ENCODE measurements around the gene CLEC4G.

CLEC4G gene

DNA sequence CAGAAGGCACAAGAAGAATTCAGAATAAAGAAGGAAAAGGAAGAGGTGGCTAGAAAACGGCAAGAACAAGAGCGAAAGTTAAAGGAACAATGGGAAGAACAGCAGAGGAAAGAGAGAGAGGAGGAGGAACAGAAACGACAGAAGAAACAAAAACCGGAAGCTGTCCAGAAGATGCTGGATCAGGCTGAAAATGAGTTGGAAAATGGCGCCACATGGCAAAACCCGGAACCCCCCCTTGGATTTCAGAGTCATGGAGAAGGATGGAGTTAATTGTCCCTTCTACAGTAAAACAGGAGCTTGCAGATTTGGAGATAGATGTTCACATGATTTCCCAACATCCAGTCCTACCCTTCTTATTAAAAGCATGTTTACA, 8.8 kb upstream of the CLEC4G start:
- no peak overlapping the region for H3K4me3 ChIP-seq (ENCODE audit: low read length)
- no peak for DNase-seq (ENCODE audit: low read depth)
- TF ChIP-seq, protein P1, sequence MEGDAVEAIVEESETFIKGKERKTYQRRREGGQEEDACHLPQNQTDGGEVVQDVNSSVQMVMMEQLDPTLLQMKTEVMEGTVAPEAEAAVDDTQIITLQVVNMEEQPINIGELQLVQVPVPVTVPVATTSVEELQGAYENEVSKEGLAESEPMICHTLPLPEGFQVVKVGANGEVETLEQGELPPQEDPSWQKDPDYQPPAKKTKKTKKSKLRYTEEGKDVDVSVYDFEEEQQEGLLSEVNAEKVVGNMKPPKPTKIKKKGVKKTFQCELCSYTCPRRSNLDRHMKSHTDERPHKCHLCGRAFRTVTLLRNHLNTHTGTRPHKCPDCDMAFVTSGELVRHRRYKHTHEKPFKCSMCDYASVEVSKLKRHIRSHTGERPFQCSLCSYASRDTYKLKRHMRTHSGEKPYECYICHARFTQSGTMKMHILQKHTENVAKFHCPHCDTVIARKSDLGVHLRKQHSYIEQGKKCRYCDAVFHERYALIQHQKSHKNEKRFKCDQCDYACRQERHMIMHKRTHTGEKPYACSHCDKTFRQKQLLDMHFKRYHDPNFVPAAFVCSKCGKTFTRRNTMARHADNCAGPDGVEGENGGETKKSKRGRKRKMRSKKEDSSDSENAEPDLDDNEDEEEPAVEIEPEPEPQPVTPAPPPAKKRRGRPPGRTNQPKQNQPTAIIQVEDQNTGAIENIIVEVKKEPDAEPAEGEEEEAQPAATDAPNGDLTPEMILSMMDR (conservative IDR thresholded peaks at IDR 0.05; ENCODE audit: low read length) = no peak

GRCh38 chr19:7739801-7740681, 8.1 kb upstream of the CLEC4G start:
- DNase-seq (ENCODE audit: low read depth) = no peak
- H3K4me3 ChIP-seq (ENCODE audit: low read length) = no peak overlapping the region
- TF ChIP-seq, protein P1 (conservative IDR thresholded peaks at IDR 0.05; ENCODE audit: low read length) = no peak

- H3K4me3 ChIP-seq (ENCODE audit: low read length) = no peak overlapping the region
- no peak for DNase-seq (ENCODE audit: low read depth)
- TF ChIP-seq, protein P1 (conservative IDR thresholded peaks at IDR 0.05; ENCODE audit: low read length) = no peak
Observed at GRCh38 chr19:7739211-7739755, 7.4 kb upstream of the CLEC4G start.

- no peak overlapping the region for H3K4me3 ChIP-seq (ENCODE audit: low read length)
- TF ChIP-seq, protein P1 (conservative IDR thresholded peaks at IDR 0.05; ENCODE audit: low read length) = no peak
- DNase-seq (ENCODE audit: low read depth) = no peak
Observed at GRCh38 chr19:7738023-7738422, 6.1 kb upstream of the CLEC4G start.

- DNase-seq (ENCODE audit: low read depth) = no peak
- no peak overlapping the region for H3K4me3 ChIP-seq (ENCODE audit: low read length)
- TF ChIP-seq, protein P1 (conservative IDR thresholded peaks at IDR 0.05; ENCODE audit: low read length) = no peak
Observed at GRCh38 chr19:7737215-7737614, 5.3 kb upstream of the CLEC4G start.

DNA sequence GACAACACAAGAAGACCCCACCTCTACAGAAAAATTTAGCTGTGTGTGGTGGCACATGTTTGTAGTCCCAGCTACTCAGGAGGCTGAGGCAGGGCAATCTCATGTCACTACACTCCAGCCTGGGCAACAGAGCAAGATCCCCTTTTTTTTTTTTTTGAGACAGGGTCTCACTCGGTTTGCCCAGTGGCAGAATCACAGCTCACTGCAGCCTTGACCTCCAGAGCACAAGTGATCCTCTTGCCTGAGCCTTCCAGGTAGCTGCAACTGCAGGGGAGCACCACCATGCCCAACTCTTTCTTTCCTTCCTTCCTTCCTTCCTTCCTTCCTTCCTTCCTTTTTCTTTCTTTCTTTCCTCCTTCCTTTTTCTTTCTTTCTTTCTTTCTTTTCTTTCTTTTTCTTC, 4.2 kb upstream of the CLEC4G start:
- DNase-seq (ENCODE audit: low read depth) = no peak
- TF ChIP-seq, protein P1 (conservative IDR thresholded peaks at IDR 0.05; ENCODE audit: low read length) = no peak
- H3K4me3 ChIP-seq (ENCODE audit: low read length) = no peak overlapping the region
